ENCODE data around the gene BMP10.

BMP10 gene

GRCh38 chr2:68849579-68850030 is 21.6 kb downstream of the BMP10 start:
- no peak for DNase-seq

DNA sequence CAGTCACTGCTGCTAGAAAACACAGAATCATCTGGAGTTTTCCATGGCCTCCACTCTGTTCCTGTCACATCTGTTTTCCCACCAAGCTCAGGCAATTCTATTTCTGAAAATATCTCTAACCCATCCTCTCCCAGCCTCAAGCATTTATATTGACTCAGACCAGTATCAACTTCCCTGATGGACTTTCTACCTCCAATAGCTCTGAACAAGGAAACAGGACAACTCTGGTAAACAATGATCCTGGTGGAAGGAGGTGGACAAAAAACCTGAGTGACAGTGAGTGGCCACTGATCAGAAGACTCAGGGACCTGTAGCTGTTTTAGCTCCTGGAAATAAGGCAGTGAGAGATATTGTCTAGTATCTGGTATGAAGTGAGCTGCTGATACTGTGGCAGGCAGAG is 23.4 kb downstream of the BMP10 start:
- no peak for DNase-seq

DNA sequence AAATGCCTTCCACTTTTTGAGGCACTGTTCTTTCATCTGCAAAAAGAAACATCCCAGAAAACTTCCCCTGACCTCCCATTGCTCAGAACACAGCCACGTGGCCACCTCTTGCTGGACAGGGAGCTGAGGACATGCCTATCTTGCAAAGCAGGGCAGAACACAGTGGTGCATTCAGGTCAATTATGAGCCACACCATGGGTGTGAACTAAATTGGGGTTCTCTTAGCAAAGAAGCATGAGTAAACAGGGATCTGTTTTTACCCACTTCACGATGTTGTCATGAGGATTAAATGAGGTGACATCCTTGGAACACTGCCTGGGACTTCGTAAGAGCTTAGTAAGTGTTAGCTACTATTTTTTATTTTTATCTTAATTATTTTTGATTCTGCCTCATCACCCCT is 25.1 kb downstream of the BMP10 start:
- no peak for DNase-seq

- DNase-seq, result no peak
Measured at GRCh38 chr2:68845043-68845442, 26.2 kb downstream of the BMP10 start.

DNA sequence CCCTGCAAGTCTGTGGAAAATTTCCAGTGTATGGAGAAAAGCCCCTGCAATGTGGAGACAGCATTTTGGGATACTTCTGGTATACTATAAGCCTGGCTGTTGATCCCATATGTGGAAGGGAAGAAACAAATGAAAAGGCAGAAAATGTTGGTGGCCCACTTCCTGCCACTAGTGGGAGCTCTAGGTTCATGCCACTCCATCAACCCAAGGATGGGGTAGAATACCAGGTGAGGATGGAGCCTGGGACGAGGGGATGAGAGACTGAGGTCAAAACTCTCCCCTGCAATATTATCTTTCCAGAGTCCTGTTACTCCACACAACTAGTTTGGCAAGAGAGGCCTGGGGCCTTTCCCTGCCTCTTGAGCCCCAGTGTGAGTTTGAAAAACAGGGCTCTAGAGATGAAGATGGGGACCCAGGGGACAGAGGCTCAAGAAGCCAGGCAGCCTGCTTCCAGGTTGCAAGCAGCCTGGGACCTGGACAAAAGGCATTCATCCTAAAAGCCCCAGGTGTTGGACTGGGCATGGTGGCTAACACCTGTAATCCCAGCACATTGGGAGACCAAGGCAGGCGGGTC is 31.9 kb downstream of the BMP10 start:
- peak in 1 of 5 experiments; percentile 52 for DNase-seq

GRCh38 chr2:68838641-68839040 is 32.6 kb downstream of the BMP10 start:
- no peak for DNase-seq

DNA sequence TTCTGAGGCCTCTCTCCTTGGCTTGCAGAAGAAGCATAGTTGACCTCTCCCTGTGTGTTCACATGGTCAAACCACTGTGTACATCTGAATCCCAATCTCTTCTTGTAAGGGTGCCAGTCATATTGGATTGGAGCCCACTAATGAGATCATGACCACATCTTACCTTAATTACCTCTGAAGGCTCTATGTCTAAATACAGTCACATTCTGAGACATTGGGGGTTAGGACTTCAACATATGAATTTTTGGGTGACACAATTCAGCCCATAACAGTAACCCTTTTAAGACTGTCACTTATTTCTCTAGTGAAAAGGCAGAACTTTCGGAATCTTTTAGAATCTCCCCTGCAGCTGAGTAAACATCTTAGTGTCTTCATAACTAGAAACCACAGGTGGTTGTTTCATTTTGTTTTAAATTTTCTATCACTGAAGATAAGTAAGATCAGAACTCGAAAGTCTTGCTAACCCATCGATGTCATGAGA is 33.3 kb downstream of the BMP10 start:
- DNase-seq, result peak in 1 of 5 experiments; percentile 88

DNA sequence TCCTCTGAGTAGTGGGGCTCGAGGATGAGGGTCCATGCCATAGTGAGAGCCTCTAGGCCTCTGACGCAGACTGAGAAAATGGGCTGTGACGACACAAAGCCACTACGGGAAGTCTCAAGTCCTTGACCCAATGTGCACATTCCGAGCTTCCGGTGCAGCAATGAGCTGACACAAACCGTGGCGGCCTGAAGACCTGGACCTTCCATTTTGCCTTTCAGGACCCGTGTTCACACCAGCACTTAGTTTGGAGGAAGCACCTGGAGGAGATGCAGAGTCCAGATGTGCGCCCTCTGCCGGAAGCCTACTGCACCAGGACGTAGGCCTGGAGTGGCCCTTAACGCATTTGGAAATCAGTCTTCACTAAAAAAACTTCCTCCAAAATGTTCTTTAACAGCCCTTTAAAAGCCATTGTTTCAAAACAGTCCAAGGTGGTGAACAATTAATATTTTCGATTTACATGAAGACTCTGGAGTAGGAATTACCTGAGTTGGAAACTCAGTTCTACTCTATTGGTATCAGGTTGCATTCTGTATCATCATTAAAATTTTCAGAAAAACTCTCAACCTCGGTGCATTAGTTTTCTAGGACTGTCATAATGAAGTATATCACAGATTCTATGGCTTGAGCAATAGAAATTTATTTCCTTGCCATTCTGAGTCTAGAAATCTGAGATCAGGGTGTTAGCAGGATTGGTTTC is 33.9 kb downstream of the BMP10 start:
- DNase-seq, result peak in 4 of 5 experiments; percentile 7 to 64 (median 50)

DNA sequence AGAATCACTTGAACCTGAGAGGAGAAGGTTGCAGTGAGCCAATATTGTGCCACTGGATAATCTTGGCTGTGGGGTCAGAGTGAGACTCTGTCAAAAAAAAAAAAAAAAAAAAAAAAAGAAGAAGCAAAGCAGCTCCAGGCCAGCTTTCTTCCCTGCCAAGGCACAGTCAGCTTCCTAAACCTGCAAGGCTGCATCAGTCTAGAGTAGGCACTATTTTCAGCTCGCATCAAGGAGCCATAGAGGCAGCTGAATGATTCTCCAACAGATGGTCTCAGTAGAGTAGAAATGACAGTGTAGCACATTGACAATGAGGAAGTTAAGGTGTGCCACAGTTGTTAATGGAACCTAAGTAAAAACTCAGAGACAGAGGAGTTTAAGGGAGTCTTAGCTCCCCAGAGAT is 35.6 kb downstream of the BMP10 start:
- DNase-seq, result peak in 1 of 5 experiments; percentile 30

GRCh38 chr2:68834737-68835376 is 36.3 kb downstream of the BMP10 start:
- DNase-seq, result no peak

GRCh38 chr2:68833162-68833561 is 38.0 kb downstream of the BMP10 start:
- no peak for DNase-seq

DNA sequence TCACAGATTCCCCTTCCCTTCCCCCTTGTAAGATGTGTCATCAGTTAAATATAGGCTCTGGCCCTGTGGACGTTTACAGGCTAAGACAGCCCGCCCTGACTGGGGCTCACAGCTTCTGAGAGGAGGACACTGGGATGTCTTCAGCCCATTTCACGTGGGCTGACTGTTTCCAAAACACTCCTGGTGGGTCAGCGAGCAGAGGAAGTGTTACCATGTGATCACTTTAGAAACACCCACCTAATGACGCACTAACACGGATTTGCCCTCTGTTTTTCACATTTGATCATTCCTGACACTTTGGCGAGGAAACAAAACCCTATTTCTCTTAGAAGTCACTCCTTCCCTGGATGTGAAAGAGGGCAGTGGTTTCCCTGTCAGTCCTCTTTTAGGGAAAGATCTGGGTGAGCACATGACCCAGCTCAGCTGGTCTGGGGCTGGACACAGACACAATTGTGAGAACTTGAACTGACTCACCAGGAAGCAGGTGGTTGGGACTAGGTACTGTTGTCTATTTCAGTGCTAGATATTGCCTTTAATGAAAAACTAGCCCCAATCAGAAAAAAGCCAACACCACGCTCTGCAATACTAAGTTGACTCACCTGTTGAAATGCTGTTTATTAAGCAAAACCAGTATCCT is 38.8 kb downstream of the BMP10 start:
- peak in 1 of 5 experiments; percentile 28 for DNase-seq

DNA sequence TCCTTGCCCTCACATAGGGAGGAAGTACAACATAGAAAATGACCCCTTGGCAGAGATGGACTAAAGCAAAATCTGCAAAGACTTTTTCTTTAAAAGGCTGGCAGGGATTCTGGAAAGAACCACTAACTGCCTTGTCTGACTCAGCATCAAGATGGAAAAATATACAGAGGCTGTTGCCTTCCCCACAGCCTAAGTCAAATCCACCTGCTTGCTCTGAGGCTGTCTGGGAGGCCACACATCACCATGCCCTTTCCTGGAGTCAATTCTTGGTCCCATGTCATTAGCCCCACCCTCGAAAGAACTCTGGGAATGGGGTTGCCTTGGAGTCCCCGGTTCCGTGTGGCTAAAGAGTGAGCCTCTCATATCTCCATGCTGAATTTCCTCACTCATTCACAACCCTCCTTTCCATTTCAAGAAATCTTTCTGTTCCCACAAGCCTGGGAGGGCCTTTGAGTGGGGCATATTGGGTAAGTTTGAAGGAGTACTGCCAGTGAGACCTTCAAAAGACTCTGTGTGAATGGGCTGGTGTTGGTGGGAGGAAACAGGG is 39.4 kb downstream of the BMP10 start:
- DNase-seq, result peak in 2 of 5 experiments; percentile 20 to 39

- DNase-seq, result peak in 2 of 5 experiments; percentile 18 to 37
Measured at GRCh38 chr2:68829749-68830148, 41.4 kb downstream of the BMP10 start.

- peak; percentile 17 to 95 (median 61) for DNase-seq
Measured at GRCh38 chr2:68828887-68829708, 42.1 kb downstream of the BMP10 start.

- DNase-seq, result no peak
Measured at GRCh38 chr2:68827666-68828065, 43.5 kb downstream of the BMP10 start.

DNA sequence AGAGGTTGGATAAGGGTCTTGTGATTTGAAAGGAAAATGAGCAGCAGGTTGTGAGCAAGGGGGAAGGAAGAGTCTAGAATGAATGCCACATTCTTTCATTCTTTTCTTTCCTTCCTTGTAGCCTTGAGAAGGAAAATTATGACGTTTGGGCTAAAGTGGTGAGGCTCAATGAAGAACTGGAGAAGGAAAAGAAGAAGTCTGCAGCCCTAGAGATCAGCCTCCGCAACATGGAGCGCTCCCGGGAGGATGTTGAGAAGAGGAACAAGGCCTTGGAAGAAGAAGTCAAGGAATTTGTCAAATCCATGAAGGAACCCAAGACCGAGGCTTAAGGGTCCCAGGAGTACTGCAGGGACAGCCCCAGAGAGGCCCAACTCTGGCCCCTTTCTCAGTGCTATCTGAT is 45.3 kb downstream of the BMP10 start:
- no peak for DNase-seq

DNA sequence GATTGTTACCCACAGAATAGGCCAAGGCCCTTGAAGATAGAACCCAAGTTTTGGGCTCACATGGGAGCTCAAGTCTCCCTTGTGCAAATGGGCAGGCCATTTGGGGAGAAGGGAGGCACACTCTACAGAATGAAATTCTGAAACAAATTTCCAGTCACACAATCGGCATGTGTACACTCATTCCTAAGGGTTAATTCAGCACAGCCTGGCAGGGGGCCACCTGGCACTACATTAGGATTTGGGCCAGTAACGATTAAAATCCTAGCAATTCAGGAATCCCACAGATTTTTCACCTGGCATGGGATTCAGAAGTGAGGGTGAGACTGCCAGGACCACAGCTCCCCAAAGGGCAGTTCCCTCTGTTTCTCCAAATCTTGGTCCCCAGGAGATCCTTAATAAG is 46.4 kb downstream of the BMP10 start:
- DNase-seq, result no peak

GRCh38 chr2:68822207-68822872 is 48.9 kb downstream of the BMP10 start:
- DNase-seq, result no peak

DNA sequence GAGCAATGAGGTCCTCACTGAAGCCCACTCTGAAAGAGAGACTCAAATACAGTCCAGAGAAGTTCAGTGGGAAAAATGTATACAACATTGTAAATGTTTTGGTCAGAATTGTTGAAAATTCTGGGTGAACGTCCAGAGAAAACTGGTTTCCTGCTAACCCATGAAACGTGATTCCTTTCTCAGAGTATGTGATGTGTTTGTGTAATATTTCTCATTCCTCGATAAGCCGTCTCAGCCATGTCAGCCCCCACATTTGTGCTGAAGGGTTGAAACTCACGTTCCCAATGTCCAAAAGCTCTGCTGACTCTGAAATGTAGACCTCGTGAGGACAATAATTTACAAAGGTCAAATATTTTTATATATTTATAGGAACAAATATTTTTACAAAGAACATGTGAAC is 51.6 kb downstream of the BMP10 start:
- no peak for DNase-seq

DNA sequence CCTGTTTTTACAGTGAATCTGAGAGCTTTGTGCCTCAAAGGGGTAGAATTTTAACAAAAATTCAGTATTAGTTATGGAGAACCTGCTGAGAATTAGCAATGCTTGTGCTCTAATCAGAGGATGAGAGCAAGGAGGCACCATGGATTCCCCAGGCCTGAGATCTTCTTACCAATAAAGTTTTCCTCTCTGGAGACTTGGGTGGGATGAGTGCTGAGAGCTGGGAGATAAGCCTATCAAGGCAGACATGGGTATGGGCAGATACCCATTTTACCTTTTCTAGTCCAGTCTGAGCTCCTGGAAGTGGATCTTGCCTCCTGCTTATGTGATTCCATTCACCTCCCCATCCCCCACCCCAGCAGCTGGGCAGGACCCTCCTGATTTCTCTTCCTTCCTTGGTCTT is 53.9 kb downstream of the BMP10 start:
- DNase-seq, result no peak

Data from T-helper 2 cell (primary cell).